Testis (tissue), 2 donors: Measurements from ENCODE around the gene CPT1C.

Experiments used
- POLR2A ChIP-seq: fragments of 450-650 bp; IDR thresholded peaks from one replicate; pipeline ENCODE4 v1.6.1; 2017; ENCODE audit warnings: antibody characterized with exemption, mild to moderate bottlenecking, moderate library complexity
- TF ChIP-seq, protein P1 (sequence below), 3 experiments: fragments of 450-650 bp in 2 of 3; fragments of 200-600 bp in 1 of 3; sonication (generic) in 1 of 3; IDR thresholded peaks; one replicate each; pipeline ENCODE4 v1.5.1; 2016 to 2019; ENCODE audit warnings: antibody characterized with exemption in 3 of 3, mild to moderate bottlenecking in 2 of 3, moderate library complexity in 1 of 3

DNA sequence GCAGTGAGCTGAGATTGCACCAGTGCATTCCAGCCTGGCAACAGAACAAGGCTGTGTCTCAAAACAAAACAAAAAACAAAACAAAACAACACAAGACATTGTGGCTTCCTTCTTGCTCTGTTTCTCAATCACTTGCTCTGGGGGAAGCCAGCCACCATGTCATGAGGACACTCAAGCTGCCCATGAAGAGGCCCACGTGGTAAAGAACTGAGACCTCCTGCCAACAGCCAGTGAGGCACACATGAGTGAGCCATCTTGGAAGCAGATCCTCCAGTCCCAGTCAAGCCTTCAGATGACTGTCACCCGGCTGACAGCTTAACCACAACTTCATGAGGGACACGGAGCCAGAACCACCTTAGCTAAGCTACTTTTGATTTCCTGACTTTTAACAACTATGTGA lies 25.2 kb downstream of the CPT1C start:
- TF ChIP-seq, protein P1, sequence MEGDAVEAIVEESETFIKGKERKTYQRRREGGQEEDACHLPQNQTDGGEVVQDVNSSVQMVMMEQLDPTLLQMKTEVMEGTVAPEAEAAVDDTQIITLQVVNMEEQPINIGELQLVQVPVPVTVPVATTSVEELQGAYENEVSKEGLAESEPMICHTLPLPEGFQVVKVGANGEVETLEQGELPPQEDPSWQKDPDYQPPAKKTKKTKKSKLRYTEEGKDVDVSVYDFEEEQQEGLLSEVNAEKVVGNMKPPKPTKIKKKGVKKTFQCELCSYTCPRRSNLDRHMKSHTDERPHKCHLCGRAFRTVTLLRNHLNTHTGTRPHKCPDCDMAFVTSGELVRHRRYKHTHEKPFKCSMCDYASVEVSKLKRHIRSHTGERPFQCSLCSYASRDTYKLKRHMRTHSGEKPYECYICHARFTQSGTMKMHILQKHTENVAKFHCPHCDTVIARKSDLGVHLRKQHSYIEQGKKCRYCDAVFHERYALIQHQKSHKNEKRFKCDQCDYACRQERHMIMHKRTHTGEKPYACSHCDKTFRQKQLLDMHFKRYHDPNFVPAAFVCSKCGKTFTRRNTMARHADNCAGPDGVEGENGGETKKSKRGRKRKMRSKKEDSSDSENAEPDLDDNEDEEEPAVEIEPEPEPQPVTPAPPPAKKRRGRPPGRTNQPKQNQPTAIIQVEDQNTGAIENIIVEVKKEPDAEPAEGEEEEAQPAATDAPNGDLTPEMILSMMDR (IDR thresholded peaks at IDR 0.05) = no peak
- TF ChIP-seq POLR2A = no peak
